HG03097 (cell line): ENCODE results near the gene MYH7.
"Not testable (repeated sequence)": the region's sequence is repeated elsewhere in the genome, so short reads cannot be mapped to it uniquely, and the experiment has no call there.

Source experiments
- ATAC-seq: cut with Tn5 transposase; IDR thresholded peaks from one replicate; pipeline ENCODE4 v1.9.1; 2021; ENCODE audit not compliant: unreplicated experiment, low FRiP score

The MYH7 gene

GRCh38 chr14:23431486-23431885 is 4.0 kb downstream of the MYH7 start:
- no peak for ATAC-seq

GRCh38 chr14:23430723-23431085 is 4.8 kb downstream of the MYH7 start:
- no peak for ATAC-seq

- no peak for ATAC-seq
Measured at GRCh38 chr14:23430016-23430722, 5.3 kb downstream of the MYH7 start.

GRCh38 chr14:23428686-23429495 is 6.6 kb downstream of the MYH7 start:
- ATAC-seq = no peak

- not testable (repeated sequence) for ATAC-seq
Measured at GRCh38 chr14:23425798-23426197, 9.7 kb downstream of the MYH7 start.

- ATAC-seq = no peak
Measured at GRCh38 chr14:23425169-23425568, 10.3 kb downstream of the MYH7 start.

GRCh38 chr14:23423657-23424056 is 11.8 kb downstream of the MYH7 start:
- no peak for ATAC-seq

- ATAC-seq = no peak
Measured at GRCh38 chr14:23421594-23421993, 13.9 kb downstream of the MYH7 start.

GRCh38 chr14:23419646-23420045 is 15.8 kb downstream of the MYH7 start:
- not testable (repeated sequence) for ATAC-seq

GRCh38 chr14:23418021-23418420 is 17.4 kb downstream of the MYH7 start:
- no peak for ATAC-seq

- not testable (repeated sequence) for ATAC-seq
Measured at GRCh38 chr14:23417269-23417668, 18.2 kb downstream of the MYH7 start.

- no peak for ATAC-seq
Measured at GRCh38 chr14:23416801-23417200, 18.7 kb downstream of the MYH7 start.

- no peak for ATAC-seq
Measured at GRCh38 chr14:23415821-23416778, 19.4 kb downstream of the MYH7 start.

- ATAC-seq = no peak
Measured at GRCh38 chr14:23414906-23415820, 20.3 kb downstream of the MYH7 start.

- ATAC-seq = no peak
Measured at GRCh38 chr14:23414254-23414653, 21.2 kb downstream of the MYH7 start.

- ATAC-seq = no peak
Measured at GRCh38 chr14:23413681-23414080, 21.8 kb downstream of the MYH7 start.

GRCh38 chr14:23411563-23412525 is 23.6 kb downstream of the MYH7 start:
- ATAC-seq = no peak

- no peak for ATAC-seq
Measured at GRCh38 chr14:23409966-23410635, 25.4 kb downstream of the MYH7 start.
